RWPE1 (cell line): ENCODE measurements around the gene FAM177B.
A peak's percentile ranks its signal among the peaks of the same experiment; 100 is the strongest.

Source experiments
- CTCF ChIA-PET: fragments of 350-600 bp; sonication (Branson Sonifier 250); formaldehyde crosslinking; extraction: SDS; loops from one replicate; lab custom pipeline; 2021; lab: Yijun Ruan, JAX
- POLR2A ChIA-PET: fragments of 400-600 bp; formaldehyde crosslinking; extraction: SDS; loops from one replicate; lab custom pipeline; 2020; ENCODE audit warnings: antibody characterized with exemption; ENCODE audit not compliant: low non-redundant PET; lab: Yijun Ruan, JAX
- DNase-seq: peaks from one replicate; pipeline ENCODE4 v3.0.0; 2012; ENCODE audit warnings: low spot score
- H3K27ac ChIP-seq: fragments of 450-650 bp; 2 replicates; pipeline ENCODE4 v1.5.1; 2017
- TF ChIP-seq, protein P1 (sequence below): fragments of 450-650 bp; conservative IDR thresholded peaks from 2 replicates; pipeline ENCODE4 v1.5.1; 2017; ENCODE audit warnings: low read depth, mild to moderate bottlenecking

Gene FAM177B

DNA sequence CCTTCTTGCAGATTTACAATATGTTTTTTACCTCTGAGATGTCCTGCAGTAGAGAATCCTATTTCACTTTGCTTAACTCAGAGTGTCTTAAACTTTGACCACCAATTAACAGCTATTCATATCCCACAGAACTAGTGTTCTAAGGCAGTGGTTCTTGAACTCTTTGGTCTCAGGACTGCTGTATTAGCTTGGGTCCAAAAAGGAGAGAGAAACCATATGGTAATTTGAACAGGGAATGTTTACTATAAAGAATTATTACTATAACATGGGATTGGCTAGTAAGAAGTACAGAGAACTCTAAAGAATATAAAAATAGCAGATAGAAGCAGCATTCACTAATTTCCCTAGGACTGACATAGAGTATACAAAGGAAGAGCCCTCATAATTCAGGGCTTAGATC is 31.6 kb downstream of the FAM177B start:
- ChIA-PET CTCF (interaction anchor here (0.6 to 0.7 kb wide), 2 partner anchors 180 to 891 kb away, joined by 3 to 4 read pairs; no protein-coding TSS in a partner anchor), POLR2A (no interaction called here)
- TF ChIP-seq, protein P1, sequence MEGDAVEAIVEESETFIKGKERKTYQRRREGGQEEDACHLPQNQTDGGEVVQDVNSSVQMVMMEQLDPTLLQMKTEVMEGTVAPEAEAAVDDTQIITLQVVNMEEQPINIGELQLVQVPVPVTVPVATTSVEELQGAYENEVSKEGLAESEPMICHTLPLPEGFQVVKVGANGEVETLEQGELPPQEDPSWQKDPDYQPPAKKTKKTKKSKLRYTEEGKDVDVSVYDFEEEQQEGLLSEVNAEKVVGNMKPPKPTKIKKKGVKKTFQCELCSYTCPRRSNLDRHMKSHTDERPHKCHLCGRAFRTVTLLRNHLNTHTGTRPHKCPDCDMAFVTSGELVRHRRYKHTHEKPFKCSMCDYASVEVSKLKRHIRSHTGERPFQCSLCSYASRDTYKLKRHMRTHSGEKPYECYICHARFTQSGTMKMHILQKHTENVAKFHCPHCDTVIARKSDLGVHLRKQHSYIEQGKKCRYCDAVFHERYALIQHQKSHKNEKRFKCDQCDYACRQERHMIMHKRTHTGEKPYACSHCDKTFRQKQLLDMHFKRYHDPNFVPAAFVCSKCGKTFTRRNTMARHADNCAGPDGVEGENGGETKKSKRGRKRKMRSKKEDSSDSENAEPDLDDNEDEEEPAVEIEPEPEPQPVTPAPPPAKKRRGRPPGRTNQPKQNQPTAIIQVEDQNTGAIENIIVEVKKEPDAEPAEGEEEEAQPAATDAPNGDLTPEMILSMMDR: no peak
- no peak for DNase-seq
- no peak overlapping the region for H3K27ac ChIP-seq

DNA sequence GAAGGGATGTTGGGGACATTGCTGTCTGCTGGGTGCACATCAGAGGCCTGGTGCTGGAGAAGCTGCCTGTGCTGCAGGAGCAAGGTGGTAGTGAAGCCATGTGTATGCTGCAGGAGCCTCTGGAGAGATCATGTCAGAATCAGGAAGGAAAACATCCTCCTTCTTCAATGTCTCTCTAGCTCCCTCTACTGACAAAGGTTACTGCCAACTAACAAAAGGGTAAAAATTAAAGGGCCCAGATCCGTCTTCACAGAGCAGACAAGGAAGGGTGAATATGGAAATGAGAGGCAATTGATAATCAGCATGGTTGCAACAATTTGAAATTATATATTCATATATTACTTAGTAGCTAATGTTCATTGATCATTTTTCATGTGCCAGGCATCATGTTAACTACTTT is 32.2 kb downstream of the FAM177B start:
- CTCF ChIA-PET: interaction anchor here (0.6 kb wide), 1 partner anchor 179 kb away, joined by 4 read pairs; no protein-coding TSS in a partner anchor
- no peak for DNase-seq
- POLR2A ChIA-PET: no interaction called here
- H3K27ac ChIP-seq: no peak overlapping the region
- TF ChIP-seq, protein P1: no peak

DNA sequence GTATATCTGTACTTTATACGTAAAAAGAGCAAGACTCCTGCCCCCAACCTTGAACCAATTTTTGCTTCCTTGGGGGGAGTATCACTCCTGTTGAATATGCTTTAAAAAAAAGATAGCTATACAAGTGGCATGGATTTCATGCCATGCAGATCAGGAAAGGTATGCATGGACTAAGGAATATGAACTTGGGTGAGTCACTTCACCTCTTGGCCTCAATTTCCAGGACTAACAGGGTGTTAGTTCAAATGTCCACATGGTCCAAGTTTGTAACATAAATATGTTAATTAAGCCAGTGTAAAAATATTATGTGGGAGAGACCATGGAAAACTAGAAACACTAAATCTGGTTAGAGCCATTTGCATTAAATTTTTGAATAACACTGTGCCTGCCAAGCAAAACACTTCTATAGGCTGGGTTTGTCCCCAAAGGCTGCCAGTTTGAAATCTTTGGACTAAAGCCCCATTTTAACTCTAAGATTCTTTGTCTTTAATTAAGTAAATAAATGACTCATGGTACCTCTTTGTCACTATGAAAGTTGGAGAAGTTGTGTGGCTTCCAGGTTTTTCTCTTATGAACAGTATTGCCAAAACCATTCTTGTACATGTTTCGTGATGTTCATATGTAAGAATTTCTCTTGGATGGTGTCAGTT is 33.1 kb downstream of the FAM177B start:
- DNase-seq: no peak
- TF ChIP-seq, protein P1: no peak
- ChIA-PET CTCF (no interaction called here), POLR2A (no interaction called here)
- no peak overlapping the region for H3K27ac ChIP-seq

GRCh38 chr1:222772996-222773379 is 36.0 kb downstream of the FAM177B start:
- CTCF ChIA-PET: no interaction called here
- POLR2A ChIA-PET: no interaction called here
- TF ChIP-seq, protein P1: no peak
- no peak for DNase-seq
- H3K27ac ChIP-seq: no peak overlapping the region

- no peak overlapping the region for H3K27ac ChIP-seq
- POLR2A ChIA-PET: no interaction called here
- CTCF ChIA-PET: no interaction called here
- no peak for DNase-seq
- TF ChIP-seq, protein P1: no peak
Observed at GRCh38 chr1:222777463-222777862, 40.5 kb downstream of the FAM177B start.

DNA sequence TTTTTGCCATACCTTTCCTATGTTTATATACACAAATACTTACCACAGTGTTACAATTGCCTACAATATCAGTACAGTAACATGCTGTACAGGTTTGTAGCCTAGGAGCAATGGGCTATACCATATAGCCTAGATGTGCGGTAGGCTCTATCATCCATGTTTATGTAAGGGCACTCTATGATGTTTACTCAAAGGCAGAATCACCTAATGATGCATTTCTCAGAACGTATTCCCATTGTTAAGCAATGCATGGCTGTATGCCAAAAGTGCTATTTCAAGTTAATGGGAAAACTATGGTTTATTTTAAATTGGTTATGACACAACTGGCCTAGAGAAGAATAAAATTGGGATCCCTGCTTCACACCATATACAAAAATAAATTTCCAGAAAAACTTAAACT is 41.0 kb downstream of the FAM177B start:
- ChIA-PET CTCF (no interaction called here), POLR2A (no interaction called here)
- H3K27ac ChIP-seq: no peak overlapping the region
- TF ChIP-seq, protein P1: no peak
- DNase-seq: peak; percentile 19
